NOMO-1 treated with DMSO at 0.1 percent for 48 hours (cell line): Measurements from ENCODE around the gene ZCCHC14.
"Not testable (repeated sequence)": the region's sequence is repeated elsewhere in the genome, so short reads cannot be mapped to it uniquely, and the experiment has no call there.

Experiments
- DNase-seq: peaks from one replicate; lab custom pipeline; 2025; ENCODE audit not compliant: unreplicated experiment; lab: John Stamatoyannopoulos, UW

ZCCHC14 gene

GRCh38 chr16:87525352-87525751 lies 32.5 kb upstream of the ZCCHC14 start:
- DNase-seq = no peak

DNA sequence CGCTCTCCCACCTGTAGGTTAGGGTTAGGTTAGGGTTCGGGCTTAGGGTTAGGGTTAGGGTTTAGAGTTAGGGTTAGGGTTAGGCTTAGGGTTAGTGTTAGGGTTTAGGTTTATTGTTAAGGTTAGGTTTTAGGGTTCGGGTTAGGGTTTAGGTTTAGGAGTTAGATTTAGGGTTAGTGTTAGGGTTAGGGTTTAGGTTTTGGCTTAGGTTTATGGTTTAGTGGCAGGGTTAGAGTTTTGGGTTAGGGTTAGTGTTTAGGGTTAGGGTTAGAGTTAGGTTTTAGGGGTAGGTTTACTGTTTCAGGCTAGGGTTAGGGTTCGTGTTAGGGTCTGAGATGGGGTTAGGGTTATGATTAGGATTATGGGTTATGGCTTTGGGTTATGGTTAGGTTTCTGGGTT lies 31.6 kb upstream of the ZCCHC14 start:
- DNase-seq = no peak

GRCh38 chr16:87523605-87524004 lies 30.8 kb upstream of the ZCCHC14 start:
- DNase-seq = not testable (repeated sequence)

- not testable (repeated sequence) for DNase-seq
Observed at GRCh38 chr16:87521764-87522163, 28.9 kb upstream of the ZCCHC14 start.

DNA sequence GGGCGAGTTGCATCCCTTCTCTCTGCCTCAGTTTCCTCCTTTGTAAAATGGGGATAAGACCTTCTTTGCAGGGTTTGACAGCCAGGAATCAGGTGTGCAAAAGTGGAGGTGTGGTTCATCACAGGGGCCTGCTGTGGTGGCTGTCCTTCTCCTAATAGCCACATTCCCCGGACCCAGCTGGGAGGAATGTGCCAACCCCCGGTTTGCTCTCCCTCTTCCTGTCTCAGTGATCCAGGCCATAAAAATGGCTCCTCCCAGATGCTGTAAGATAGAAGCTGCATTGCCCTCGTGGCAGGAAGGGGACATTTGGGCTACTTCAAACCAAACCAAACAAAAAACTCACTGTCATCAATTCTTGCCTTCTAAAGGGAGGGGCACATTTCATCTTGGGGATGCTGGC lies 26.3 kb upstream of the ZCCHC14 start:
- not testable (repeated sequence) for DNase-seq

DNA sequence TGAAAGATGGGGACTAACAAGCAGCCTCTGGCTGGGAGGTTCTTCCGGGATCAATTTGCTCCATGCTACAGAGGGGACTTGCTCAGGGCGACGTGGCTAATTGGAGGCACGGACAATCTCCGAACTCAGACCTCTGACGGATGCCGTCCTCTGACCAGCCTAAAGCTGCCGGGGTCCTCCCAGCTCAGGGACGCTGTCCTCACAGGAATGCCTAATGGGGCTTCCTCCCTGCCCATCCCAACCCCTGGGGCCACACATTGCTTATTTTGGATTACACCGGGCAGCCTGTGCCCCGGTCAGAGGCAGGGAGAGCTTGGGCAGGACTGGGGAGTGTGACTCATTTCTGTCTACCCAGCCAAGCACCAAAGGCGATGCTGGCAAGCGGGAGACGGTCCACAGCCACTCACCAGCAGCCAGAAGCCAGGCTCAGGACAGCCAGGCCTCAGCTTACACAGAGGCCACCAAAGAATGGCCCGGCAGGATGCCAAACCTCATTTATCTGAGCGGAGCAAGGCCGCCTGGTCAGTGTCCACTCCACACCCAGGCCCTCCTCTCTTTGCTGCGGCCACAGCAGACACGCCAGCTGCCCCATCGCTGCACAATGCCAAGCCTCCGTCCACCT lies 25.7 kb upstream of the ZCCHC14 start:
- not testable (repeated sequence) for DNase-seq

DNA sequence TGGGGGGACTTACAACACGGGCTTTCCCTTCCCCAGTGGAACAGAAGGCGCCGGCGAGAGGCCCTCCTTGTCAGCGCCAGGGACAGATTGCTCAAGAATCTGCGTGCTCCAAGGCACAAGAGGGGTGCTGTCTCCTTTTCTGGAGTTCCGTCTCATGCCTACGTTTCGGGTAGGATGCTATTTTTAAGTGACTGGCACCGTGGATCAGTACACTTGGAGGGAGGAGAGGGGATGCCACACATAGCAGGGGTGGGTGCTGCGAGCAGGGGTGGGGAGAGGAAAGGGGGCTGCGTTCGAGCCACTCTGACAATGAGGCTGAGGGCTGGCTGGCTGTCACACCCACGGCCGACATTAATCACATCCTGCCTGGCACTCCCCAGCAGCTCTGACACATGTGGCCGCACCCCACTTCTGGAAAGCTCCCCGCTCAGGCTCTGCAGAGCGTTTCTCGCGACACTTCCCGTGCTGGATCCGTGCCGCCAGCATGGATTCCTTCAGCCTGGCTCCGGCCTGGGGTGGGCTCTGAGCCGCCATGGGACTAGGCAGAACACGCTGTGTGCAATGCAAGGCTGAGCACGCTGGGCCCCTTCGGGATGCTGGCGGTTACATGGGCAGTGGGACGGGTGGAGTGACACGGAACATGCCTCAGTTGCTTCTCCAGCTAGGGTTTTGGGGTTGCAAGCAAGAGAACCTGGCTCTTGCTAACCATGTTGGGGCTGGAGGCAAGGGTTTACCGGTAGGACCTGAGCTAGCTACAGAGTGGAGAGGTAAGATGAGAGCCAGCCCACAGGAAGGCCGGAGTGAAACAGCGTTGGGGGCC lies 25.0 kb upstream of the ZCCHC14 start:
- not testable (repeated sequence) for DNase-seq

GRCh38 chr16:87516361-87516760 lies 23.5 kb upstream of the ZCCHC14 start:
- no peak for DNase-seq

GRCh38 chr16:87515475-87516330 lies 22.9 kb upstream of the ZCCHC14 start:
- DNase-seq = no peak

GRCh38 chr16:87509778-87510177 lies 17.0 kb upstream of the ZCCHC14 start:
- not testable (repeated sequence) for DNase-seq

- DNase-seq = peak; percentile 21
Observed at GRCh38 chr16:87507351-87508069, 14.7 kb upstream of the ZCCHC14 start.

- DNase-seq = no peak
Observed at GRCh38 chr16:87506423-87507350, 13.9 kb upstream of the ZCCHC14 start.

DNA sequence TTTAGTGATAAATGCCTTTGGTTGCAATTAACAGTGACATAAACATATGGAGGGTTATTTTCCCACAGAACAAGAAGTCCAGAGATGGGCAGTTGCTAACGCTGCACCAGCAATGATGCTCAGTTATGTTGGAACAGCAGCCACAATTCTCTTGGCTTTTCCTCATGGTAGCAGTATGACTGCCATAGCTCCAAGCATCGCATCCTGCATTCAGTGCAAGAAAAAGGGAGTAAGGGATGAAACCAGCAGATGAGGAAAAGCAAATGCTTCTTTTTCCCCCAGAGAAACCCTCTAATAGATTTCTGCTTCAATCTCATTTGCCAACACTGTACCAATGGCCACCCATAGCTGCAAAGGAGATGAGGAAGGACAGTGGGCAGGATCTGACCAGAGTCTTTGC lies 13.0 kb upstream of the ZCCHC14 start:
- DNase-seq = no peak

DNA sequence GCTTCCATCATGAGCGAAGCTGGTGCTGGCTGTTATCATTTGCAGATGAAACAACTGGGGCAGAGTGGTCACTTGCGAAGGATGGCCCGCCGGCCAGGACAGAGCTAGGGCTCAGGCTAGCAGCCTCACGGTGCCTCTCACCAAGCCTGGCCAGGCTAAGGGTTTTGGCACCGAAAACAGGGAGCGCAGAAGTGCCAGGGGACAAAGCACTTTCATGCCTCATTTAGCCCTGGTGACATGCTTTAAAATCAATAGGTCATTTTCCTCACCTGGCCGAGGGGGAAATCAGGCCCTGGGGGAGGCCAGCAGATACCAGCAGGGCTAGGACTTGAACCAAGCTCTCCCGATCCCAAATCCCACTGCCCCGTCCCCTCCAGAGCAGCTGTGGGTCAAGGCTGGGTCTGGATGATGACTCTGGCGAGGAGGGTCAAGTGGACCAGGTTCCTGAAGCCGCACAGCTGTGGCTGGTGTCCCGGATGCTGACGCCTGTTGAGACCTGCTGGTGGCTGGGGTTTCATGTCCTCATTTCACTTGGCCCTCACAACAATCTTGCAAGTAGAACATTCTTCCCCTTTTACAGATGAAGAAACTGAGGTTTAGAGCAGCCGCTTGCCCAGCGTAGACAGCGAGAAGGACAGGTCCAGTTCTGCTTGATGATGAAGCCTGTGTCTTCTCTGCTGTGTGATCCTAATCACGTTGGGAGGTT lies 10.6 kb upstream of the ZCCHC14 start:
- DNase-seq = not testable (repeated sequence)

DNA sequence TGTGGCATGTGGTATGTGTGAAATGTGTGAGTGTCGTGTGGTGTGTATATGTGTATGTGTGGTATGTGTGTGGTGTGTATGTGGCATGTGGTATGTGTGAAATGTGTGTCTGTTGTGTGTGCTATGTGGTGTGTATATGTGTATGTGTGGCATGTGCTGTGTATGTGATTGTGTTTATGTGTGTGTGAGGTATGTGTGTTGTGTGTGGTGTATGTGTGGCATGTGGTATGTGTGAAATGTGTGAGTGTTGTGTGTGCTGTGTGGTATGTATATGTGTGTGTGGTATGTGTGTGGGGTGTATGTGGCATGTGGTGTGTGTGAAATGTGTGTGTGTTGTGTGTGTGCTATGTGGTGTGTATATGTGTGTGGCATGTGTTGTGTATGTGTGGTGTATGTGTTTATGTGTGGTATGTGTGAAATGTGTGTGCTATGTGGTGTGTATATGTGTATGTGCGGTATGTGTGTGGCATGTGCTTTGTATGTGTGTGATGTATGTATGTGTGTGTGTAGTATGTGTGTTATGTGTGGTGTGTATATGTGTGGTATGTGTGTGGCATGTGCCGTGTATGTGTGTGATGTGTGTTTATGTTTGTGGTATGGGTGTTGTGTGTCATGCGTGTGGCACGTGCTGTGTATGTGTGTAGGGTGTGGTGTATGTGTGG lies 9.6 kb upstream of the ZCCHC14 start:
- no peak for DNase-seq

DNA sequence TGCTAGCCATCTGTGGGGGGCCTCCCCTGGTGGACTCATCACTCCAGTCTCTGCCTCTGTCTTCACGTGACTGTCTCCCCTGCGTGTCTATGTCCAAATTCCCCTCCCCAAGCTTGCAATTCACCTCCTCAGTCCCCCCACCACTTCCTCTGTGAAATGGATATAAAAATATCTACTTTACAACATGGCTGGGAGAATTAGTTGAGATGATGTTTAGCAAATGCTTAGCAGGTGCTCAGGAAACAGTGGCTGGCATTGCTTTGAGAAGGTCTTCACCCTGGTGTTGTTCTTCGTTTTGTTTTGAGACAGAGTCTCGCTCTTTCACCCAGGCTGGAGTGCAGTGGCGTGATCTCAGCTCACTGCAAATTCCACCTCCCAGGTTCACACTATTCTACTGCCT lies 8.3 kb upstream of the ZCCHC14 start:
- no peak for DNase-seq

- no peak for DNase-seq
Observed at GRCh38 chr16:87499189-87499486, 6.3 kb upstream of the ZCCHC14 start.

- no peak for DNase-seq
Observed at GRCh38 chr16:87498324-87499188, 5.7 kb upstream of the ZCCHC14 start.
